PC-9 (cell line): ENCODE results near the gene CDC123. TPM values are rescaled to one million over a fixed set of nuclear protein-coding genes. Genes with fewer than 3 reads are reported as not detected.

Experiments
- BruUV-seq: library from RNA; stranded (reverse); fragments of 400-500 nt; replicated peaks from 2 replicates; lab custom pipeline; 2021; lab: Mats Ljungman, UMichigan
- CTCF ChIA-PET: fragments of 300-600 bp; sonication (Branson Sonifier 250); formaldehyde crosslinking; loops from one replicate; lab custom pipeline; 2022; ENCODE audit warnings: antibody characterized with exemption; lab: Charles Lee
- POLR2A ChIA-PET: fragments of 300-600 bp; sonication (Branson Sonifier 250); formaldehyde crosslinking; loops from one replicate; lab custom pipeline; 2022; ENCODE audit warnings: antibody characterized with exemption; ENCODE audit not compliant: unreplicated experiment; lab: Charles Lee
- DNase-seq, 2 experiments: peaks; one replicate each; pipeline versions ENCODE4 v3.0.0 to v3.0.0-alpha.2; 2015 to 2022; ENCODE audit warnings: mixed read lengths in 1 of 2
- H2AFZ ChIP-seq: fragments of 200-600 bp; sonication (generic); 2 replicates; pipeline ENCODE4 v1.8.1; 2017; ENCODE audit warnings: antibody characterized with exemption
- H3F3A ChIP-seq: fragments of 200-600 bp; sonication (generic); 2 replicates; pipeline ENCODE4 v1.8.1; 2017; ENCODE audit warnings: antibody characterized with exemption, mild to moderate bottlenecking, low read depth; ENCODE audit not compliant: insufficient read depth
- H3K27ac ChIP-seq: fragments of 200-600 bp; sonication (generic); 2 replicates; pipeline ENCODE4 v1.6.1; 2016; ENCODE audit warnings: mixed run types
- H3K27me3 ChIP-seq: fragments of 200-600 bp; sonication (generic); 2 replicates; pipeline ENCODE4 v1.6.1; 2016; ENCODE audit warnings: low read depth, mixed run types; ENCODE audit not compliant: insufficient read depth
- H3K36me3 ChIP-seq: fragments of 200-600 bp; sonication (generic); 2 replicates; pipeline ENCODE4 v1.6.1; 2016; ENCODE audit warnings: low read depth, mixed run types
- H3K4me1 ChIP-seq: fragments of 200-600 bp; sonication (generic); replicated peaks from 2 replicates; pipeline ENCODE4 v1.6.1; 2016; ENCODE audit warnings: mixed run types; ENCODE audit not compliant: insufficient read depth
- H3K4me2 ChIP-seq: fragments of 200-600 bp; sonication (generic); 2 replicates; pipeline ENCODE4 v1.6.1; 2017; ENCODE audit warnings: mixed run types
- H3K4me3 ChIP-seq: fragments of 200-600 bp; sonication (generic); 2 replicates; pipeline ENCODE4 v1.6.1; 2016; ENCODE audit warnings: mixed run types
- H3K79me2 ChIP-seq: fragments of 200-600 bp; sonication (generic); 2 replicates; pipeline ENCODE4 v1.6.1; 2017; ENCODE audit warnings: low read depth, mixed run types
- H3K9me2 ChIP-seq: fragments of 200-600 bp; sonication (generic); 2 replicates; pipeline ENCODE4 v1.8.1; 2017; ENCODE audit warnings: mild to moderate bottlenecking; ENCODE audit not compliant: insufficient read depth
- H3K9me3 ChIP-seq: fragments of 200-600 bp; sonication (generic); 2 replicates; pipeline ENCODE4 v1.8.1; 2016; ENCODE audit warnings: low read depth; ENCODE audit not compliant: insufficient read depth
- H4K20me1 ChIP-seq: fragments of 200-600 bp; sonication (generic); 2 replicates; pipeline ENCODE4 v1.8.1; 2017; ENCODE audit not compliant: insufficient read depth
- CTCF ChIP-seq: fragments of 200-600 bp; sonication (generic); conservative IDR thresholded peaks from 2 replicates; pipeline ENCODE4 v1.6.1; 2017; ENCODE audit warnings: mixed run types, antibody characterized with exemption, mild to moderate bottlenecking, moderate library complexity
- EZH2 ChIP-seq: fragments of 200-600 bp; sonication (generic); IDR thresholded peaks from 2 replicates; pipeline ENCODE4 v1.8.0; 2017; ENCODE audit warnings: antibody characterized with exemption, low read depth
- intact Hi-C: fragments of 100-400 bp; cut with micrococcal nuclease; formaldehyde crosslinking; loops from one replicate; pipeline ENCODE4 v1.10.0; 2022; ENCODE audit not compliant: unreplicated experiment
- total RNA-seq: library from RNA; stranded (reverse); gene quantifications from 2 replicates; pipeline ENCODE4 v1.2.3, GENCODE V29; 2021

CDC123 gene
- total RNA-seq, 1 experiment from 2014 or later: 86.0 TPM

- Histone ChIP-seq H3K27ac (no peak overlapping the region), H3K79me2 (no peaks in the 10 kb centered on the region), H3K4me3 (no peak overlapping the region), H3K36me3 (peaks cover 10% of the 10 kb centered on the region; the same call in 1 of the 2 replicates), H4K20me1 (no peaks in the 10 kb centered on the region), H3K4me1 (no peaks in the 10 kb centered on the region), H3K27me3 (no peaks in the 10 kb centered on the region), H3F3A (no peaks in the 10 kb centered on the region), H3K9me2 (no peaks in the 10 kb centered on the region), H2AFZ (no peak overlapping the region), H3K9me3 (no peaks in the 10 kb centered on the region), H3K4me2 (no peak overlapping the region)
- ChIA-PET CTCF (no interaction called here), POLR2A (no interaction called here)
- TF ChIP-seq EZH2 (no peak), CTCF (no peak)
- DNase-seq: no peak
- BruUV-seq: no TSS peak
- intact Hi-C loops: no loop called here
These were observed 41.6 kb downstream of the CDC123 start for GRCh38 chr10:12237265-12238220.

- no peak for TF ChIP-seq EZH2
- no peaks in the 10 kb centered on the region for H3K4me1 ChIP-seq
- no TSS peak for BruUV-seq
- no peak for DNase-seq
- H4K20me1 ChIP-seq: no peaks in the 10 kb centered on the region
- no peaks in the 10 kb centered on the region for H3K9me3 ChIP-seq
- H3K4me3 ChIP-seq: no peak overlapping the region
- peaks cover 5% of the 10 kb centered on the region; the same call in 1 of the 2 replicates for H3K36me3 ChIP-seq
- no peak overlapping the region for H3K27ac ChIP-seq
- H2AFZ ChIP-seq: no peak overlapping the region
- no peak overlapping the region for H3K4me2 ChIP-seq
- no peaks in the 10 kb centered on the region for H3K27me3 ChIP-seq
- CTCF ChIA-PET: interaction anchor here (0.7 kb wide), 1 partner anchor 14 kb away, joined by 3 read pairs; no protein-coding TSS in a partner anchor
- no peaks in the 10 kb centered on the region for H3K9me2 ChIP-seq
- POLR2A ChIA-PET: no interaction called here
- no peaks in the 10 kb centered on the region for H3K79me2 ChIP-seq
- H3F3A ChIP-seq: no peaks in the 10 kb centered on the region
- intact Hi-C loops: no loop called here
These were observed 42.8 kb downstream of the CDC123 start for GRCh38 chr10:12238821-12239220.

- Histone ChIP-seq H3K27ac (no peak overlapping the region), H2AFZ (no peak overlapping the region), H3K4me2 (no peak overlapping the region), H3K27me3 (no peaks in the 10 kb centered on the region), H3K9me3 (no peaks in the 10 kb centered on the region), H3F3A (no peaks in the 10 kb centered on the region), H3K4me3 (no peak overlapping the region), H3K36me3 (no peaks in the 10 kb centered on the region; the same call in 1 of the 2 replicates), H3K4me1 (no peaks in the 10 kb centered on the region), H4K20me1 (no peaks in the 10 kb centered on the region), H3K9me2 (no peaks in the 10 kb centered on the region), H3K79me2 (no peaks in the 10 kb centered on the region)
- POLR2A ChIA-PET: no interaction called here
- intact Hi-C loops: no loop called here
- DNase-seq: no peak
- CTCF ChIA-PET: no interaction called here
- BruUV-seq: no TSS peak
- no peak for TF ChIP-seq CTCF
- TF ChIP-seq EZH2: no peak
These were observed 46.0 kb downstream of the CDC123 start for GRCh38 chr10:12241810-12242529.
